ENCODE data around the gene DCDC2C.

The DCDC2C gene

DNA sequence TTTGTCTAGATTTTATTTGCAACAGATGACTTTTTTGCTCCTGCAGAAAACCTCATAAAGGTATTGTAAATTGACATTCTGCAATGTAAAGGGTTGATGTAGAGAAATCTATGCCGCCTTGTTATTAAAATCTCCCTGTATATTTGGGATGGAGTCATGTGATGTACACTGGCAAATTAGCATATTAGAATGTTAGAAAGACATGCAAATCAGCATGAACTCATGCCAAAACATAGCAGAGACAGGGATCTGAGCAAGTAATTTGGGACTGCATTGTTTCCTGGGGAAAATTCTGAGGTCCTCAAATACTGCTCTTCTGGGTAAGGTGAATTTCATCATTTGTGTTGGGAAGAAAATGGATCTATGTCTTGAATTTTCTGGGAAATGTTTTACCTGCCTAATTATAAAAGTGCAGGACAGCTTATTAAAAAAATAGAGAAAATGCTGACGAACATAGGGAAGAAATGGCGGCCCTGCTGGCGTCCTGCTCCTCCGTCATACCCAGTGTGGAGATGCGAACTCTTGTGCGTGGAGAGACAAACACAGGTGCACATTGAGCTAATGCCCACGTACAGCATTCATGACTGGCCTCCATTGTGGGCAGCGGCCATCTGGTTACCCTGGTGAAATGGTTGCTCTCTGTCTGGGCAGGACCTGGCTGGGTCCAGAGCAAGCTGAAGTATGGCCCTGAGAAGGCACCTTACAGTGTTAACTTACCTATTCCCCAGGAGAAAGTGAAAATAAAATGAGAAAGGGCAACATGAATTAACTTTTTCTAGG, 29.1 kb upstream of the DCDC2C start:
- intact Hi-C loops (cut with DNase I; ENCODE audit: low total_unique reads): no loop called here
- H3K27me3 ChIP-seq: peaks cover 0 to 8% of the 10 kb centered on the region in 2 donors
- no peak overlapping the region for H3K4me3 ChIP-seq
- TF ChIP-seq CTCF (IDR thresholded peaks at IDR 0.05): no peak
- H3K27ac ChIP-seq: no peak overlapping the region
- H3K9me3 ChIP-seq: no peaks in the 10 kb centered on the region
- no peak for DNase-seq
- no peaks in the 10 kb centered on the region for H3K4me1 ChIP-seq
- no peaks in the 10 kb centered on the region for H3K36me3 ChIP-seq

- H3K4me3 ChIP-seq: no peak overlapping the region
- H3K4me1 ChIP-seq: no peaks in the 10 kb centered on the region
- peaks cover 0 to 8% of the 10 kb centered on the region in 2 donors for H3K27me3 ChIP-seq
- no peak overlapping the region for H3K27ac ChIP-seq
- no peak for DNase-seq
- intact Hi-C loops (cut with DNase I; ENCODE audit: low total_unique reads): no loop called here
- no peaks in the 10 kb centered on the region for H3K36me3 ChIP-seq
- no peaks in the 10 kb centered on the region for H3K9me3 ChIP-seq
- TF ChIP-seq CTCF (IDR thresholded peaks at IDR 0.05): no peak
These were observed 27.7 kb upstream of the DCDC2C start for GRCh38 chr2:3675687-3676086.

GRCh38 chr2:3677436-3677835, 25.9 kb upstream of the DCDC2C start:
- H3K27ac ChIP-seq: no peak overlapping the region
- DNase-seq: no peak
- intact Hi-C loops (cut with DNase I; ENCODE audit: low total_unique reads): no loop called here
- no peak for TF ChIP-seq CTCF (IDR thresholded peaks at IDR 0.05)
- H3K4me3 ChIP-seq: no peak overlapping the region
- H3K9me3 ChIP-seq: no peaks in the 10 kb centered on the region
- no peaks in the 10 kb centered on the region for H3K4me1 ChIP-seq
- peaks cover 0 to 8% of the 10 kb centered on the region in 2 donors for H3K27me3 ChIP-seq
- no peaks in the 10 kb centered on the region for H3K36me3 ChIP-seq

DNA sequence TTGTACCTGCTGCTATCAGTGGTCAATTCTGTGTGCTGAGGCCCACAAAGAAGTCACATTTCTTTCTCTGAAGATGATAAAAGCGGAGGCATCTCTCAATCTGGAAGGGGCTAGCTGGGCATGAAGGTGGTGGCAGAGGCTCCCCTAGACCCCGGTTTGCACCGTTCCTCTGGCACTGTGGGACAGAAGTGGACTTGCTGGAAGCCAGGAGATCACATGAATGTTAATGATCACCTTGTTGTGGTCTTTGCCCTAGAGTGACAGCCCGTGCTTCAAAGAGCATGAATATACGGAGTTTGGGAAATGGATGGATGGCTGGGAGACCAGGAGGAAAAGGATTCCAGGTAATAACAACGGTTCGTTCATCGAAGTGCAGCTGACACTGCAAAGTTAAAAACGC, 25.2 kb upstream of the DCDC2C start:
- H3K4me3 ChIP-seq: no peak overlapping the region
- no peaks in the 10 kb centered on the region for H3K9me3 ChIP-seq
- DNase-seq: no peak
- H3K27me3 ChIP-seq: peaks cover 0 to 8% of the 10 kb centered on the region in 2 donors
- no peak overlapping the region for H3K27ac ChIP-seq
- no peaks in the 10 kb centered on the region for H3K4me1 ChIP-seq
- TF ChIP-seq CTCF (IDR thresholded peaks at IDR 0.05): no peak
- no peaks in the 10 kb centered on the region for H3K36me3 ChIP-seq
- intact Hi-C loops (cut with DNase I; ENCODE audit: low total_unique reads): no loop called here

GRCh38 chr2:3679180-3679579, 24.2 kb upstream of the DCDC2C start:
- no peaks in the 10 kb centered on the region for H3K9me3 ChIP-seq
- H3K27me3 ChIP-seq: peaks cover 0 to 8% of the 10 kb centered on the region in 2 donors
- H3K4me3 ChIP-seq: no peak overlapping the region
- no peak for DNase-seq
- intact Hi-C loops (cut with DNase I; ENCODE audit: low total_unique reads): no loop called here
- no peaks in the 10 kb centered on the region for H3K36me3 ChIP-seq
- no peak for TF ChIP-seq CTCF (IDR thresholded peaks at IDR 0.05)
- H3K4me1 ChIP-seq: no peaks in the 10 kb centered on the region
- H3K27ac ChIP-seq: no peak overlapping the region

Measured in tibial artery (tissue), 4 donors.